ENCODE data around the gene TACO1. TPM values are rescaled to one million over a fixed set of nuclear protein-coding genes. Genes with fewer than 3 reads are reported as not detected.

Gene TACO1
- total and polyA plus RNA-seq, 9 of the 15 experiments (the other 6 are each of a cell fraction or from before 2014, with no cell fraction given), result 10.3 to 41.6 (median 30.9) TPM

DNA sequence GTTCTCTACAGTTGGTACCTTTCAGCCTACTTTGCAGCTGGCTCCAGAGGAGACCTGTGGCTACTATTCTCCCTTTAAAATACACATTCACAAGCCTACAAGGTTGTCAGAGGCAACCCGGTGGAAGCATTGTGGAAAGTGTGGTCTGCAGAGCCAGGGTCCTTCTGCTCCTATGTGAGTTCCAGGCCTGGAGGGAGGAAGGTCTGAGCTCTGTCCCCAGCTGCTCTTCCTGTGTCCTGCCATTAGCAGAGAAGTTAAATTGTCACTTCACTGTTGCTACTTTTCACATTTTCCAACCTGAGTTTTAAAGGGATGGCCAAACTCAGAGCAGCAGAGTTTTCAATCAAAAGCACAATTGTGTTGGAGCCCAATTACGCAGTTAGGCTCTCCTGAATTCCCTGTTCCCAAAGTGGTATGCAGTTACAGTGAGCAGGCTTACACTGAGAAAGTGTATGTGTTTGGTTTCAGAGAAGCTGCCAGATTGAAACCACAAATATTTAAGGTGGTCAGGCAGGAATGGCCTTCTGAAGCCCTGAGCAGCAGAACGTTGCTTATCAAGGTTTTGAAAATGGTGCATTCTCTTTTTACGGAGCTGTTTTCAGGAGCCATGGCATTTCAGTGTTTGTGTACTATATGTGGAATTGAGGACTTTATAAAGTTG lies 46.5 kb downstream of the TACO1 start (continued):
- TF ChIP-seq SRSF9 (IDR thresholded peaks at IDR 0.05; ENCODE audit: borderline replicate concordance, low read depth, low read length) (no peak), FUS (optimal IDR thresholded peaks at IDR 0.05; ENCODE audit: low read depth, low read length) (no peak), PRPF4 (IDR thresholded peaks at IDR 0.05; ENCODE audit: insufficient read depth, low read depth, low read length, poor library complexity, severe bottlenecking) (no peak)

DNA sequence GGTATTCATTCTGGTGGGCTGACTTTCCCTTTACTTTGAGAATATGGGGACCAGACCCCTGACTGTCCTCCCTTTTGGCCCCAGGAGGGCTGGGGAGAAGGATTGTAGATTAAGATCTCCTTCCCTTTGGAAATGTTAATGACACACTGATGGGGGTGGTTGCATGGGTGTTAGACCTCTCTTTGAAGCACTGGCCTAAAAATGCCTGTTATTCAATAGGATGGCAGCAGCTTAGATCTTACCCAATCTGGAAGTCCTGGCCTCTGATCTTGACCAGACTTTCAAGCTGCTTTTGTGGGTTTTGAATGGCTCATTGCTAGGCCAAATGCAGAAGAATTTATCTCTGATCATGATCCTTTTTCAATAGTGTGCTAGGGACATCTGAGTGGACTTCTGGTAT lies 47.2 kb downstream of the TACO1 start:
- Histone ChIP-seq H3K4me2 (ENCODE audit: insufficient read depth, low read length) (no peak overlapping the region), H3K36me3 (ENCODE audit: control insufficient read depth, insufficient read depth, low read length) (peaks cover 19% of the 10 kb centered on the region; the same call in 2 of the 3 replicates), H3K9me1 (ENCODE audit: control insufficient read depth, insufficient read depth, low read length) (no peaks in the 10 kb centered on the region), H3K9ac (ENCODE audit: insufficient read depth in 1 of 2, low read depth in 2 of 2, low read length in 2 of 2) (no peak overlapping the region), H3K4me1 (replicated peaks in 1 of 2; ENCODE audit: control insufficient read depth in 2 of 2, insufficient read depth in 2 of 2, low read length in 2 of 2) (no peaks in the 10 kb centered on the region), H3K27ac (ENCODE audit: extremely low read depth, low read depth, low read length) (no peak overlapping the region), H3K79me2 (ENCODE audit: control insufficient read depth, insufficient read depth, low read length) (no peaks in the 10 kb centered on the region), H3K4me3 (no peak overlapping the region), H3K27me3 (ENCODE audit: control insufficient read depth in 2 of 2, insufficient read depth in 2 of 2, low read length in 2 of 2) (no peaks in the 10 kb centered on the region), H4K20me1 (replicated peaks; ENCODE audit: control insufficient read depth, insufficient read depth, low read length) (no peaks in the 10 kb centered on the region), H3K9me3 (replicated peaks; ENCODE audit: control insufficient read depth, insufficient read depth, low read depth, low read length) (no peaks in the 10 kb centered on the region), H2AFZ (ENCODE audit: low read depth, low read length) (no peak overlapping the region)
- in situ Hi-C loops (cut with MboI) (no loop called here), intact Hi-C loops (cut with micrococcal nuclease) (no loop called here)
- no peak for FAIRE-seq
- ATAC-seq, result no peak
- TF ChIP-seq SIN3B (IDR thresholded peaks at IDR 0.05; ENCODE audit: low read depth) (no peak), ATF1 (CRISPR knock-in tag; IDR thresholded peaks at IDR 0.05) (no peak), ATF1 (tag; IDR thresholded peaks at IDR 0.05) (no peak), ZC3H4 (CRISPR knock-in tag; IDR thresholded peaks at IDR 0.05; ENCODE audit: borderline replicate concordance) (no peak), DPF2 (IDR thresholded peaks at IDR 0.05) (no peak), ZNF766 (CRISPR knock-in tag; conservative IDR thresholded peaks at IDR 0.05) (no peak), PCBP1 (IDR thresholded peaks at IDR 0.05; ENCODE audit: low read depth, low read length, poor library complexity, severe bottlenecking) (no peak), FOS (IDR thresholded peaks at IDR 0.05; ENCODE audit: extremely low read depth, insufficient read length) (no peak), MTF1 (CRISPR knock-in tag; IDR thresholded peaks at IDR 0.05; ENCODE audit: borderline replicate concordance) (no peak), CBX2 (IDR thresholded peaks at IDR 0.05; ENCODE audit: insufficient read depth, low read length, poor library complexity, severe bottlenecking) (no peak), DLX4 (CRISPR knock-in tag; IDR thresholded peaks at IDR 0.05) (no peak), LARP7 (IDR thresholded peaks at IDR 0.05) (no peak), JUND (IDR thresholded peaks at IDR 0.05; ENCODE audit: borderline replicate concordance, low read depth, low read length) (no peak), JUND (tag; IDR thresholded peaks at IDR 0.05; ENCODE audit: borderline replicate concordance, low read depth, low read length) (no peak), HNRNPLL (IDR thresholded peaks at IDR 0.05; ENCODE audit: low read depth, low read length, poor library complexity, severe bottlenecking) (no peak), ESRRA (IDR thresholded peaks at IDR 0.05; ENCODE audit: borderline replicate concordance, low read depth) (no peak), BCL6 (CRISPR knock-in tag; IDR thresholded peaks at IDR 0.05) (no peak)
- ChIA-PET POLR2A (interaction anchor here (0.6 to 2.3 kb wide), 2 partner anchors 11 to 14 kb away, joined by 4 to 7 read pairs; no protein-coding TSS in a partner anchor), CTCF (ENCODE audit: low intra/inter-chr PET ratio) (no interaction called here)
- BruUV-seq (replicated peaks), result no TSS peak
- no peak for DNase-seq (ENCODE audit: extremely low read depth in 1 of 4, low spot score in 3 of 4)

Data from K562 (cell line).